K562 (cell line): ENCODE results near the gene NEDD8. TPM values are rescaled to one million over a fixed set of nuclear protein-coding genes. Genes with fewer than 3 reads are reported as not detected.

Experiments
- CBX3 ChIP-seq, 2 experiments: IDR thresholded peaks; 1 replicate in 1 of 2; 2 replicates in 1 of 2; pipeline ENCODE4 v1.6.1; 2012; ENCODE audit warnings: inconsistent platforms in 2 of 2, low read length in 2 of 2, borderline replicate concordance in 1 of 2, control low read depth in 1 of 2
- CEBPG ChIP-seq, 3 experiments: fragments of 200-800 bp in 1 of 3; sonication (Bioruptor generic) in 1 of 3; sonication (generic) in 1 of 3; formaldehyde crosslinking in 1 of 3; IDR thresholded peaks in 2 of 3; conservative IDR thresholded peaks in 1 of 3; 2 replicates each; pipeline versions ENCODE4 v1.6.1 to v1.8.0; 2016 to 2022; ENCODE audit warnings: missing compliant biosample characterization in 2 of 3, missing genetic modification characterization in 2 of 3, mild to moderate bottlenecking in 1 of 3, missing genetic modification reagents in 1 of 3
- KLF1 ChIP-seq: fragments of 450-650 bp; IDR thresholded peaks from 2 replicates; pipeline ENCODE4 v1.6.1; 2016; ENCODE audit warnings: missing genetic modification characterization, missing compliant biosample characterization
- MAFF ChIP-seq: IDR thresholded peaks from 2 replicates; pipeline ENCODE4 v1.6.1; 2012; ENCODE audit warnings: low read length, improper control_type of control experiment
- PTTG1 ChIP-seq: fragments of 450-650 bp; IDR thresholded peaks from 2 replicates; pipeline ENCODE4 v1.6.1; 2016; ENCODE audit warnings: low read depth, mild to moderate bottlenecking, missing genetic modification characterization, missing compliant biosample characterization
- RBBP5 ChIP-seq: fragments of 200-600 bp; sonication (generic); IDR thresholded peaks from 2 replicates; pipeline ENCODE4 v1.6.1; 2012; ENCODE audit warnings: borderline replicate concordance, mild to moderate bottlenecking, low read length, control low read depth, inconsistent platforms; ENCODE audit not compliant: insufficient read depth, poor library complexity, severe bottlenecking
- SNIP1 ChIP-seq: fragments of 450-650 bp; IDR thresholded peaks from 2 replicates; pipeline ENCODE4 v1.7.1; 2017; ENCODE audit warnings: low read depth, mild to moderate bottlenecking
- STAT5B ChIP-seq: fragments of 250-450 bp; sonication (Bioruptor Pico); IDR thresholded peaks from 2 replicates; pipeline ENCODE4 v1.8.0; 2021; ENCODE audit warnings: mild to moderate bottlenecking, inconsistent platforms
- TAF15 ChIP-seq: fragments of 200-400 bp; formaldehyde crosslinking; IDR thresholded peaks from 2 replicates; pipeline ENCODE4 v1.6.1; 2017; ENCODE audit warnings: mild to moderate bottlenecking, low read depth, low read length, moderate library complexity
- YY1 ChIP-seq, 3 experiments: IDR thresholded peaks; 2 replicates each; pipeline ENCODE4 v1.6.1; 2011; ENCODE audit warnings: low read length in 2 of 3, mild to moderate bottlenecking in 2 of 3, moderate library complexity in 2 of 3, borderline replicate concordance in 1 of 3, control low read depth in 1 of 3, low read depth in 1 of 3; ENCODE audit not compliant: insufficient read depth in 3 of 3, insufficient replicate concordance in 2 of 3, control insufficient read depth in 1 of 3, insufficient read length in 1 of 3; ENCODE audit errors: extremely low read depth in 1 of 3
- polyA plus RNA-seq, 8 experiments: library from polyadenylated mRNA; depleted of rRNA in 4 of 8; stranded (reverse) in 5 of 8; unstranded in 3 of 8; fragments of >200 nt; fragmentation: Nextera tagmentation in 2 of 8; fragmentation: Illumina TruSeq in 1 of 8; extraction: Ambion mirVana in 2 of 8; extraction: Trizol in 1 of 8; gene quantifications; 2 replicates each; pipeline versions ENCODE4 v1.2.1 to v1.2.3, GENCODE V29; 2011 to 2014; ENCODE audit warnings: inconsistent platforms in 1 of 8, missing spikeins in 1 of 8
- total RNA-seq, 7 experiments: library from RNA; depleted of rRNA in 6 of 7; stranded (reverse); fragments of >200 nt in 6 of 7; fragmentation: Illumina TruSeq in 2 of 7; extraction: Trizol in 2 of 7; gene quantifications; 2 replicates each; pipeline versions ENCODE4 v1.2.1 to v1.2.3, GENCODE V29; 2011 to 2021; ENCODE audit warnings: low replicate concordance in 1 of 7
- TF ChIP-seq, protein P1 (sequence below): IDR thresholded peaks from 2 replicates; pipeline ENCODE4 v1.6.1; 2011; ENCODE audit warnings: borderline replicate concordance, low read depth, mild to moderate bottlenecking, moderate library complexity, low read length; ENCODE audit not compliant: insufficient read depth, poor library complexity, severe bottlenecking
- TF ChIP-seq, protein P2 (sequence below): fragments of 250-450 bp; sonication (Bioruptor Pico); IDR thresholded peaks from 2 replicates; pipeline ENCODE4 v1.5.0; 2022; ENCODE audit warnings: mild to moderate bottlenecking
- TF ChIP-seq, protein P3 (sequence below): sonication (generic); formaldehyde crosslinking; IDR thresholded peaks from 2 replicates; pipeline ENCODE4 v1.5.0; 2020; ENCODE audit warnings: missing genetic modification reagents
- TF ChIP-seq, protein P4 (sequence below): sonication (generic); formaldehyde crosslinking; IDR thresholded peaks from 2 replicates; pipeline ENCODE4 v1.8.1; 2023; ENCODE audit warnings: mild to moderate bottlenecking, missing genetic modification reagents
- TF ChIP-seq, protein P5 (sequence below): fragments of 450-650 bp; IDR thresholded peaks from 2 replicates; pipeline ENCODE4 v1.7.1; 2018; ENCODE audit warnings: mild to moderate bottlenecking, low read depth; ENCODE audit not compliant: partially characterized antibody

The NEDD8 gene
- total and polyA plus RNA-seq, 9 of the 15 experiments (the other 6 are each of a cell fraction or from before 2014, with no cell fraction given): 142 to 691 (median 260) TPM

DNA sequence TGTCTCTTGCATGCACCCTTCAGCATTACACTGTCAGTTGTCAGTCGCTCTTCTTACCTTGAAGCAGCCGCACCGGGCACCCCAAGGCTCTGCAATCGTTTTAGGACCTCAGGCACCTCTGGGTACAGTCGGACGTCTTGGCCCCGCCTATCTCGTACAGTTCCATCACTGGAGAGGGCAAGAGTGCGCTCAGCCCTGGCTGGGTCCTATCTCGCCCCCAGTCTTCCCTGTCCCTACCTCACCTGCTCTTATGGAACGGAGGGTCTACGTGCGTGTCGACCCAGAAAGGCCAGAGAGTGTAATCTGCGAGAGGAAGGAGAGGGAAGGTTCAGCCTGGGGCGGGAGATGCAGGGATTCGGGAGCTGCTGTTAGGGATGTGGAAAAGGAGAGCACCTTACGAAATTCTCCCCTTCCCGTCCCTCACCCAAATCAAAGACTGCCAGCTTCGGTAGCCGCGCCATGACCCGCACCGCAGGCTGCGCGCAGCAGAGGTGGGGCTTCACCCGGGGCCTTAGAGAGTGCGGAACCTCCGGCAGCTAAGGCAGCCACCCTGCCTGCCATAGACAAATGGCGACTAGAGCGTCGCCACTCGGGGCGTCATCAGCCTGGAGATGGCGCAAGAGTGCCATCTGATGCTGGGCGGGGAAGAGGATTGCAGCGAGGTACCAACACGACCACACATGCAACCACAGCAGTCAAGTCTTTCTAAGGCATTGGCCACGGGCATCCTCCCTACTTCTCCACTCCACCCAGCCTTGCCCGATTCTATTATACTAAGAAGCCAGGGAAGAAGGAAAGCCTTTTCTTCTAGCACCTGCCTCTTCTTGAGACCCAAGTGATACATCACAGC lies 16.4 kb downstream of the NEDD8 start, which contains the start of gene MDP1 (continued):
- TF ChIP-seq, protein P1, sequence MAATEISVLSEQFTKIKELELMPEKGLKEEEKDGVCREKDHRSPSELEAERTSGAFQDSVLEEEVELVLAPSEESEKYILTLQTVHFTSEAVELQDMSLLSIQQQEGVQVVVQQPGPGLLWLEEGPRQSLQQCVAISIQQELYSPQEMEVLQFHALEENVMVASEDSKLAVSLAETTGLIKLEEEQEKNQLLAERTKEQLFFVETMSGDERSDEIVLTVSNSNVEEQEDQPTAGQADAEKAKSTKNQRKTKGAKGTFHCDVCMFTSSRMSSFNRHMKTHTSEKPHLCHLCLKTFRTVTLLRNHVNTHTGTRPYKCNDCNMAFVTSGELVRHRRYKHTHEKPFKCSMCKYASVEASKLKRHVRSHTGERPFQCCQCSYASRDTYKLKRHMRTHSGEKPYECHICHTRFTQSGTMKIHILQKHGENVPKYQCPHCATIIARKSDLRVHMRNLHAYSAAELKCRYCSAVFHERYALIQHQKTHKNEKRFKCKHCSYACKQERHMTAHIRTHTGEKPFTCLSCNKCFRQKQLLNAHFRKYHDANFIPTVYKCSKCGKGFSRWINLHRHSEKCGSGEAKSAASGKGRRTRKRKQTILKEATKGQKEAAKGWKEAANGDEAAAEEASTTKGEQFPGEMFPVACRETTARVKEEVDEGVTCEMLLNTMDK: peak; percentile 77
- TF ChIP-seq RBBP5 (peak; percentile 49), SNIP1 (peak; percentile 84), YY1 (IDR thresholded peaks at IDR 0.05; ENCODE audit: borderline replicate concordance in 1 of 3, control insufficient read depth in 1 of 3, extremely low read depth in 1 of 3, insufficient read depth in 3 of 3, insufficient read length in 1 of 3, insufficient replicate concordance in 2 of 3, low read depth in 1 of 3, low read length in 2 of 3) (peak; percentile 52 to 91 (median 85)), KLF1 (tag) (no peak), CBX3 (IDR thresholded peaks at IDR 0.05; ENCODE audit: borderline replicate concordance in 1 of 2, low read length in 2 of 2) (no peak), TAF15 (no peak), PTTG1 (tag) (no peak), CEBPG (CRISPR knock-in tag; IDR thresholded peaks at IDR 0.05) (peak; percentile 96), CEBPG (tag; conservative IDR thresholded peaks at IDR 0.05 in 1 of 2, IDR thresholded peaks at IDR 0.05 in 1 of 2) (peak; percentile 76 to 86), STAT5B (CRISPR knock-in tag) (no peak), MAFF (no peak)
- TF ChIP-seq, protein P2, sequence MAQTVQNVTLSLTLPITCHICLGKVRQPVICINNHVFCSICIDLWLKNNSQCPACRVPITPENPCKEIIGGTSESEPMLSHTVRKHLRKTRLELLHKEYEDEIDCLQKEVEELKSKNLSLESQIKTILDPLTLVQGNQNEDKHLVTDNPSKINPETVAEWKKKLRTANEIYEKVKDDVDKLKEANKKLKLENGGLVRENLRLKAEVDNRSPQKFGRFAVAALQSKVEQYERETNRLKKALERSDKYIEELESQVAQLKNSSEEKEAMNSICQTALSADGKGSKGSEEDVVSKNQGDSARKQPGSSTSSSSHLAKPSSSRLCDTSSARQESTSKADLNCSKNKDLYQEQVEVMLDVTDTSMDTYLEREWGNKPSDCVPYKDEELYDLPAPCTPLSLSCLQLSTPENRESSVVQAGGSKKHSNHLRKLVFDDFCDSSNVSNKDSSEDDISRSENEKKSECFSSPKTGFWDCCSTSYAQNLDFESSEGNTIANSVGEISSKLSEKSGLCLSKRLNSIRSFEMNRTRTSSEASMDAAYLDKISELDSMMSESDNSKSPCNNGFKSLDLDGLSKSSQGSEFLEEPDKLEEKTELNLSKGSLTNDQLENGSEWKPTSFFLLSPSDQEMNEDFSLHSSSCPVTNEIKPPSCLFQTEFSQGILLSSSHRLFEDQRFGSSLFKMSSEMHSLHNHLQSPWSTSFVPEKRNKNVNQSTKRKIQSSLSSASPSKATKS: no peak
- TF ChIP-seq, protein P3, sequence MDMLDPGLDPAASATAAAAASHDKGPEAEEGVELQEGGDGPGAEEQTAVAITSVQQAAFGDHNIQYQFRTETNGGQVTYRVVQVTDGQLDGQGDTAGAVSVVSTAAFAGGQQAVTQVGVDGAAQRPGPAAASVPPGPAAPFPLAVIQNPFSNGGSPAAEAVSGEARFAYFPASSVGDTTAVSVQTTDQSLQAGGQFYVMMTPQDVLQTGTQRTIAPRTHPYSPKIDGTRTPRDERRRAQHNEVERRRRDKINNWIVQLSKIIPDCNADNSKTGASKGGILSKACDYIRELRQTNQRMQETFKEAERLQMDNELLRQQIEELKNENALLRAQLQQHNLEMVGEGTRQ (CRISPR knock-in tag): no peak
- TF ChIP-seq, protein P4, sequence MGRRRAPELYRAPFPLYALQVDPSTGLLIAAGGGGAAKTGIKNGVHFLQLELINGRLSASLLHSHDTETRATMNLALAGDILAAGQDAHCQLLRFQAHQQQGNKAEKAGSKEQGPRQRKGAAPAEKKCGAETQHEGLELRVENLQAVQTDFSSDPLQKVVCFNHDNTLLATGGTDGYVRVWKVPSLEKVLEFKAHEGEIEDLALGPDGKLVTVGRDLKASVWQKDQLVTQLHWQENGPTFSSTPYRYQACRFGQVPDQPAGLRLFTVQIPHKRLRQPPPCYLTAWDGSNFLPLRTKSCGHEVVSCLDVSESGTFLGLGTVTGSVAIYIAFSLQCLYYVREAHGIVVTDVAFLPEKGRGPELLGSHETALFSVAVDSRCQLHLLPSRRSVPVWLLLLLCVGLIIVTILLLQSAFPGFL: no peak
- TF ChIP-seq, protein P5, sequence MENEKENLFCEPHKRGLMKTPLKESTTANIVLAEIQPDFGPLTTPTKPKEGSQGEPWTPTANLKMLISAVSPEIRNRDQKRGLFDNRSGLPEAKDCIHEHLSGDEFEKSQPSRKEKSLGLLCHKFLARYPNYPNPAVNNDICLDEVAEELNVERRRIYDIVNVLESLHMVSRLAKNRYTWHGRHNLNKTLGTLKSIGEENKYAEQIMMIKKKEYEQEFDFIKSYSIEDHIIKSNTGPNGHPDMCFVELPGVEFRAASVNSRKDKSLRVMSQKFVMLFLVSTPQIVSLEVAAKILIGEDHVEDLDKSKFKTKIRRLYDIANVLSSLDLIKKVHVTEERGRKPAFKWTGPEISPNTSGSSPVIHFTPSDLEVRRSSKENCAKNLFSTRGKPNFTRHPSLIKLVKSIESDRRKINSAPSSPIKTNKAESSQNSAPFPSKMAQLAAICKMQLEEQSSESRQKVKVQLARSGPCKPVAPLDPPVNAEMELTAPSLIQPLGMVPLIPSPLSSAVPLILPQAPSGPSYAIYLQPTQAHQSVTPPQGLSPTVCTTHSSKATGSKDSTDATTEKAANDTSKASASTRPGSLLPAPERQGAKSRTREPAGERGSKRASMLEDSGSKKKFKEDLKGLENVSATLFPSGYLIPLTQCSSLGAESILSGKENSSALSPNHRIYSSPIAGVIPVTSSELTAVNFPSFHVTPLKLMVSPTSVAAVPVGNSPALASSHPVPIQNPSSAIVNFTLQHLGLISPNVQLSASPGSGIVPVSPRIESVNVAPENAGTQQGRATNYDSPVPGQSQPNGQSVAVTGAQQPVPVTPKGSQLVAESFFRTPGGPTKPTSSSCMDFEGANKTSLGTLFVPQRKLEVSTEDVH: peak; percentile 64
